Sigmoid colon (tissue), 4 donors: ENCODE measurements around the gene HIVEP2.

ENCODE experiments used
- POLR2A ChIP-seq, 2 donors: fragments of 450-650 bp; IDR thresholded peaks; one replicate each; pipeline ENCODE4 v1.6.1; 2016; ENCODE audit warnings: antibody characterized with exemption in 2 of 2, mild to moderate bottlenecking in 2 of 2, moderate library complexity in 2 of 2
- POLR2AphosphoS5 ChIP-seq, 4 donors: sonication (generic); formaldehyde crosslinking; IDR thresholded peaks; one replicate each; pipeline ENCODE4 v1.6.1; 2017; ENCODE audit warnings: antibody characterized with exemption in 4 of 4
- TF ChIP-seq, protein P1 (sequence below), 4 experiments: fragments of 450-650 bp in 3 of 4; fragments of 200-600 bp in 1 of 4; IDR thresholded peaks; one replicate each; pipeline ENCODE4 v1.5.1; 2016 to 2019; ENCODE audit warnings: antibody characterized with exemption in 4 of 4, mild to moderate bottlenecking in 3 of 4, moderate library complexity in 2 of 4

DNA sequence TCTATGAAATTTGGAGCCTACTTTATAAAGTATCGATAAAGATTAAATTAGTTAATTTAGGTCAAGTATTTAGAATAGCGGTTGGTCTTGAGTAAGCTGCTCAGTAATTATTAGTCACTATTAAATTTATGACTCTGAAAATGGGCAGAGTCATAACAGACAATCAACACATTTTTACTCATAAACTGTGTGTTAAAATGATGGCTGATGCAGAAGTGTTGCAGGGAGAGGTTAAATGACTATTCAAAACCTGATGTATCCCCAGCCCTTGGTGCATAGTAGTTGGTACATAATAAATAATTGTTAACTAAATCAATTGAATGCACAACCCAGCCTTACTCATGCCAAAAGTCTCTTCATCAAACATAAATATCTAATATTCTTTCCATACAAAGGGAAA, 30.6 kb downstream of the HIVEP2 start:
- TF ChIP-seq, protein P1, sequence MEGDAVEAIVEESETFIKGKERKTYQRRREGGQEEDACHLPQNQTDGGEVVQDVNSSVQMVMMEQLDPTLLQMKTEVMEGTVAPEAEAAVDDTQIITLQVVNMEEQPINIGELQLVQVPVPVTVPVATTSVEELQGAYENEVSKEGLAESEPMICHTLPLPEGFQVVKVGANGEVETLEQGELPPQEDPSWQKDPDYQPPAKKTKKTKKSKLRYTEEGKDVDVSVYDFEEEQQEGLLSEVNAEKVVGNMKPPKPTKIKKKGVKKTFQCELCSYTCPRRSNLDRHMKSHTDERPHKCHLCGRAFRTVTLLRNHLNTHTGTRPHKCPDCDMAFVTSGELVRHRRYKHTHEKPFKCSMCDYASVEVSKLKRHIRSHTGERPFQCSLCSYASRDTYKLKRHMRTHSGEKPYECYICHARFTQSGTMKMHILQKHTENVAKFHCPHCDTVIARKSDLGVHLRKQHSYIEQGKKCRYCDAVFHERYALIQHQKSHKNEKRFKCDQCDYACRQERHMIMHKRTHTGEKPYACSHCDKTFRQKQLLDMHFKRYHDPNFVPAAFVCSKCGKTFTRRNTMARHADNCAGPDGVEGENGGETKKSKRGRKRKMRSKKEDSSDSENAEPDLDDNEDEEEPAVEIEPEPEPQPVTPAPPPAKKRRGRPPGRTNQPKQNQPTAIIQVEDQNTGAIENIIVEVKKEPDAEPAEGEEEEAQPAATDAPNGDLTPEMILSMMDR (IDR thresholded peaks at IDR 0.05), result no peak
- TF ChIP-seq POLR2A (IDR thresholded peaks at IDR 0.05), result no peak
- TF ChIP-seq POLR2AphosphoS5 (IDR thresholded peaks at IDR 0.05), result no peak
